ENCODE data around the gene SLC7A5.

DNA sequence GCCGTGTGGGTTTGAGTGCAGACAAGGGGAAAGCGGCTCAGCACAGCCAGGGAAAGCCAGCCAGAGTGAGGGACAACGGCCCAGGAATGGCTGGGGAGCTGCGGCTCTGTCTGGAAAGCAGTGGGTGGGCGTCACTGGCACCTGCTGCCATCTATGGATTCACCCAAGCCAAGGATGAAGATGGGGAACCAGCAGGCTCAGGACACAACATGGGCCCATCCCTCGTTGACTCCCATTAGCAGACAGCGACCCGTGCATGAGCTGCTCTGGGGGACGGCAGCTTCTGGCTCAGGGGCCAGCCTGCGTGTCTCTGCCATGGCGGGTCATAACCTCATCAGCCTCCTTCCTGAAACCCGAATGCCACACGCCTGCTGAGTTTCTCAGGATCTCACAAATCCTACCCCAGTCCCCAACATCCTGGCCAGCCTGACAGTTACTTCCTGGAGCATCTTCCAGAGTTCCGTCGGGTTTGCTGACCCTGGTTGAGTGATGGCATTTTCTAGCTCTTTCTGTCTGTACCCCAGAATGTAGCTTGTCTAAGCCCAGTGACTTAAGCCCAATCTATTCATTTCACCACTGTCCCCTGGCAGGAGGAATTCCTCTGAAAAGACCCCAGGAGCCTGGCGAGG, 50.7 kb downstream of the SLC7A5 start:
- TF ChIP-seq, protein P1, sequence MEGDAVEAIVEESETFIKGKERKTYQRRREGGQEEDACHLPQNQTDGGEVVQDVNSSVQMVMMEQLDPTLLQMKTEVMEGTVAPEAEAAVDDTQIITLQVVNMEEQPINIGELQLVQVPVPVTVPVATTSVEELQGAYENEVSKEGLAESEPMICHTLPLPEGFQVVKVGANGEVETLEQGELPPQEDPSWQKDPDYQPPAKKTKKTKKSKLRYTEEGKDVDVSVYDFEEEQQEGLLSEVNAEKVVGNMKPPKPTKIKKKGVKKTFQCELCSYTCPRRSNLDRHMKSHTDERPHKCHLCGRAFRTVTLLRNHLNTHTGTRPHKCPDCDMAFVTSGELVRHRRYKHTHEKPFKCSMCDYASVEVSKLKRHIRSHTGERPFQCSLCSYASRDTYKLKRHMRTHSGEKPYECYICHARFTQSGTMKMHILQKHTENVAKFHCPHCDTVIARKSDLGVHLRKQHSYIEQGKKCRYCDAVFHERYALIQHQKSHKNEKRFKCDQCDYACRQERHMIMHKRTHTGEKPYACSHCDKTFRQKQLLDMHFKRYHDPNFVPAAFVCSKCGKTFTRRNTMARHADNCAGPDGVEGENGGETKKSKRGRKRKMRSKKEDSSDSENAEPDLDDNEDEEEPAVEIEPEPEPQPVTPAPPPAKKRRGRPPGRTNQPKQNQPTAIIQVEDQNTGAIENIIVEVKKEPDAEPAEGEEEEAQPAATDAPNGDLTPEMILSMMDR (IDR thresholded peaks at IDR 0.05), result no peak
- no peak for TF ChIP-seq POLR2A (IDR thresholded peaks at IDR 0.05)

All from transverse colon (tissue), 3 donors.